ENCODE data around the gene PTPRD. TPM values are rescaled to one million over a fixed set of nuclear protein-coding genes. Genes with fewer than 3 reads are reported as not detected.

Gene PTPRD
- total and polyA plus RNA-seq, 2 of the 4 experiments (the other 2 are of a cell fraction): 0.07 to 0.18 TPM

GRCh38 chr9:9771314-9771713 lies 841.5 kb downstream of the PTPRD start:
- Histone ChIP-seq H3K56ac (ENCODE audit: extremely low read depth, insufficient read depth, low read length) (no peak overlapping the region), H2BK120ac (ENCODE audit: low read depth, low read length) (no peak overlapping the region), H3K9ac (ENCODE audit: low read depth, low read length) (no peak overlapping the region), H2BK5ac (ENCODE audit: low read depth, low read length, poor library complexity, severe bottlenecking) (no peak overlapping the region), H3K4me2 (ENCODE audit: low read depth, low read length) (no peak overlapping the region), H3K9me3 (ENCODE audit: control insufficient read depth, insufficient read depth, low read length) (no peaks in the 10 kb centered on the region), H4K8ac (ENCODE audit: low read depth in 2 of 2, low read length in 2 of 2) (no peak overlapping the region), H3K4me1 (ENCODE audit: control insufficient read depth, insufficient read depth, low read length) (no peaks in the 10 kb centered on the region), H3K23ac (ENCODE audit: low read depth, low read length) (no peak overlapping the region), H3K36me3 (ENCODE audit: control insufficient read depth, insufficient read depth, low read length) (no peaks in the 10 kb centered on the region), H3K4me3 (ENCODE audit: insufficient read depth, low read depth, low read length) (no peak overlapping the region), H2BK15ac (ENCODE audit: low read depth, low read length) (no peak overlapping the region), H3K14ac (replicated peaks; ENCODE audit: low read depth, low read length) (no peak overlapping the region), H2AFZ (replicated peaks; ENCODE audit: low read length, poor library complexity) (no peak overlapping the region), H3K18ac (ENCODE audit: low read depth, low read length) (no peak overlapping the region), H4K20me1 (ENCODE audit: insufficient read depth, low read length) (no peaks in the 10 kb centered on the region), H3K27me3 (ENCODE audit: control insufficient read depth, insufficient read depth, low read length) (no peaks in the 10 kb centered on the region), H3K79me1 (ENCODE audit: low read depth in 1 of 2, low read length in 2 of 2) (no peaks in the 10 kb centered on the region), H3K9me1 (ENCODE audit: insufficient read depth, low read length) (no peaks in the 10 kb centered on the region), H2AK5ac (ENCODE audit: low read depth, low read length) (no peak overlapping the region), H4K5ac (ENCODE audit: low read depth, low read length) (no peak overlapping the region), H2AK9ac (replicated peaks; ENCODE audit: low read depth, low read length, poor library complexity) (no peak overlapping the region), H2BK20ac (ENCODE audit: low read depth, low read length) (no peak overlapping the region), H4K91ac (ENCODE audit: insufficient read depth, low read depth, low read length) (no peak overlapping the region), H3K4ac (ENCODE audit: low read depth, low read length) (no peak overlapping the region), H3K27ac (ENCODE audit: insufficient read depth, low read length) (no peak overlapping the region)
- POLR2A ChIA-PET (ENCODE audit: unreplicated experiment): no interaction called here
- ATAC-seq (ENCODE audit: low read depth) (no peak), DNase-seq (no peak)
- dilution Hi-C loops (cut with HindIII; ENCODE audit: low sequenced_read_pairs, unreplicated experiment) (no loop called here), in situ Hi-C loops (cut with MboI; ENCODE audit: low sequenced_read_pairs) (no loop called here), intact Hi-C loops (cut with micrococcal nuclease) (no loop called here)
- CTCF ChIA-PET: no interaction called here
- no TSS peak for BruUV-seq (replicated peaks)
- no CpG with 5 or more reads among the region's 3 CpGs for WGBS, 2 experiments (ENCODE audit: extremely low coverage in 2 of 2, insufficient read length in 1 of 2)
- no peak for TF ChIP-seq MXI1 (IDR thresholded peaks at IDR 0.05; ENCODE audit: borderline replicate concordance, low read depth, low read length)
- no peak for TF ChIP-seq RAD21 (IDR thresholded peaks at IDR 0.05; ENCODE audit: low read length)
- no peak for TF ChIP-seq SMC3 (IDR thresholded peaks at IDR 0.05; ENCODE audit: low read depth, low read length)
- no peak for TF ChIP-seq MAFK (IDR thresholded peaks at IDR 0.05; ENCODE audit: low read depth, low read length)
- TF ChIP-seq NFE2L2 (IDR thresholded peaks at IDR 0.05; ENCODE audit: low read depth, low read length): no peak
- TF ChIP-seq POLR2A (IDR thresholded peaks at IDR 0.05; ENCODE audit: low read depth, low read length): no peak
- no peak for TF ChIP-seq CHD1 (IDR thresholded peaks at IDR 0.05; ENCODE audit: low read depth, low read length)
- TF ChIP-seq FOS (IDR thresholded peaks at IDR 0.05; ENCODE audit: low read depth, low read length): no peak
- no peak for TF ChIP-seq BHLHE40 (IDR thresholded peaks at IDR 0.05; ENCODE audit: low read depth, low read length)
- no peak for TF ChIP-seq CEBPB (IDR thresholded peaks at IDR 0.05; ENCODE audit: low read depth, low read length)
- no peak for TF ChIP-seq MAZ (IDR thresholded peaks at IDR 0.05; ENCODE audit: borderline replicate concordance, low read depth, low read length)
- no peak for TF ChIP-seq ELK1 (IDR thresholded peaks at IDR 0.05; ENCODE audit: borderline replicate concordance, low read depth, low read length)
- no peak for TF ChIP-seq RFX5 (IDR thresholded peaks at IDR 0.05; ENCODE audit: low read depth, low read length)
- no peak for TF ChIP-seq RCOR1 (IDR thresholded peaks at IDR 0.05; ENCODE audit: insufficient replicate concordance, low read length)
- TF ChIP-seq CTCF (conservative IDR thresholded peaks at IDR 0.05; ENCODE audit: low read depth, low read length): no peak
- no peak for TF ChIP-seq USF2 (IDR thresholded peaks at IDR 0.05; ENCODE audit: low read depth, low read length)
